OCI-LY3 (cell line): ENCODE measurements around the gene SETBP1.

Experiments
- EZH2phosphoT487 ChIP-seq: fragments of 200-600 bp; shearing (Covaris generic); IDR thresholded peaks from 2 replicates; pipeline ENCODE4 v1.6.1; 2018; ENCODE audit warnings: antibody characterized with exemption, mixed run types, low read depth
- TF ChIP-seq, protein P1 (sequence below): fragments of 200-600, 300-600 bp; sonication (generic); IDR thresholded peaks from 2 replicates; pipeline ENCODE4 v1.5.1; 2014; ENCODE audit warnings: antibody characterized with exemption, low read length, low read depth

DNA sequence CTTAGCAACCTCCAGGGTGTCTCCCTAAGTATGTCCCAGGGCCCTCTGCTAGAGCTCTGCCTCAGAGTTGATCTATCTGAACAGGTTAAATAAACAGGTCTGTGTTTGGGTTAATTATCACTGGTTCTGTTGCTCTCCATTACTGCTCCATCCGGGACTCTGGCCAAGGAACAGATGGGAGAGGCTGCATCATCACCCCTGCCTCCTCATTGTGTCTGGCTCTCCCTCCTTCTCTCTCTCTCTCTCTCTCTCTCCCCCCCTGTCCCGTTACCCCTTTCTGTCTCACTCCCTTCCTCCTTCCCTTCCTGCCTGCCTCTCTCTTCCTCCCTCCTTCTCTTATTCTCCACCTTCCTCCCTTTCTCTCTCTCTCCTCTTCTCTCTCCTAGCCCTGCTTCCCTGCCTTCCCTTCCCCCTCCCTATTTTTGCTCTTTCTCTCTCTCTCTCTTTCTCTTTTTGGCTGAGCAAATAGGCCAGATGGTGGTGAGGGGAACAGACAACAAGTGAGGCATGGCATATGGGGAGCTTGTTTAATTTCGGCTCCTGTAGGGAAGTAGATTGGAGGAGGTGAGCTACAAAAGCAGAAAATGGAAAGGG is 62.1 kb downstream of the SETBP1 start:
- TF ChIP-seq, protein P1, sequence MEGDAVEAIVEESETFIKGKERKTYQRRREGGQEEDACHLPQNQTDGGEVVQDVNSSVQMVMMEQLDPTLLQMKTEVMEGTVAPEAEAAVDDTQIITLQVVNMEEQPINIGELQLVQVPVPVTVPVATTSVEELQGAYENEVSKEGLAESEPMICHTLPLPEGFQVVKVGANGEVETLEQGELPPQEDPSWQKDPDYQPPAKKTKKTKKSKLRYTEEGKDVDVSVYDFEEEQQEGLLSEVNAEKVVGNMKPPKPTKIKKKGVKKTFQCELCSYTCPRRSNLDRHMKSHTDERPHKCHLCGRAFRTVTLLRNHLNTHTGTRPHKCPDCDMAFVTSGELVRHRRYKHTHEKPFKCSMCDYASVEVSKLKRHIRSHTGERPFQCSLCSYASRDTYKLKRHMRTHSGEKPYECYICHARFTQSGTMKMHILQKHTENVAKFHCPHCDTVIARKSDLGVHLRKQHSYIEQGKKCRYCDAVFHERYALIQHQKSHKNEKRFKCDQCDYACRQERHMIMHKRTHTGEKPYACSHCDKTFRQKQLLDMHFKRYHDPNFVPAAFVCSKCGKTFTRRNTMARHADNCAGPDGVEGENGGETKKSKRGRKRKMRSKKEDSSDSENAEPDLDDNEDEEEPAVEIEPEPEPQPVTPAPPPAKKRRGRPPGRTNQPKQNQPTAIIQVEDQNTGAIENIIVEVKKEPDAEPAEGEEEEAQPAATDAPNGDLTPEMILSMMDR = no peak
- no peak for TF ChIP-seq EZH2phosphoT487
